Parathyroid adenoma (tissue), 2 donors: ENCODE data around the gene RNF43.

Source experiments
- H2AFZ ChIP-seq: fragments of 300-600 bp; sonication (generic); one replicate; pipeline ENCODE4 v1.7.0; 2017; ENCODE audit warnings: antibody characterized with exemption, mild to moderate bottlenecking
- H3K27ac ChIP-seq: fragments of 300-600 bp; sonication (generic); one replicate; pipeline ENCODE4 v1.7.0; 2017
- H3K27me3 ChIP-seq: fragments of 300-600 bp; sonication (generic); one replicate; pipeline ENCODE4 v1.7.0; 2017; ENCODE audit warnings: low read length; ENCODE audit not compliant: control insufficient read depth, insufficient read depth
- H3K36me3 ChIP-seq: fragments of 300-600 bp; sonication (generic); one replicate; pipeline ENCODE4 v1.7.0; 2017; ENCODE audit warnings: low read length; ENCODE audit not compliant: control insufficient read depth, insufficient read depth
- H3K4me1 ChIP-seq: fragments of 300-600 bp; sonication (generic); one replicate; pipeline ENCODE4 v1.7.0; 2017; ENCODE audit warnings: control low read depth
- H3K4me2 ChIP-seq: fragments of 300-600 bp; sonication (generic); one replicate; pipeline ENCODE4 v1.7.0; 2017; ENCODE audit warnings: low read length
- H3K4me3 ChIP-seq: fragments of 300-600 bp; sonication (generic); one replicate; pipeline ENCODE4 v1.7.0; 2017; ENCODE audit warnings: low read depth, low read length
- H3K79me2 ChIP-seq: fragments of 300-600 bp; sonication (generic); one replicate; pipeline ENCODE4 v1.7.0; 2017; ENCODE audit warnings: control low read depth
- H3K9ac ChIP-seq: fragments of 300-600 bp; sonication (generic); one replicate; pipeline ENCODE4 v1.7.0; 2017; ENCODE audit warnings: mild to moderate bottlenecking
- H3K9me3 ChIP-seq: fragments of 300-600 bp; sonication (generic); one replicate; pipeline ENCODE4 v1.7.0; 2017; ENCODE audit warnings: low read length; ENCODE audit not compliant: control insufficient read depth
- TF ChIP-seq, protein P1 (sequence below): fragments of 300-600 bp; sonication (generic); IDR thresholded peaks from one replicate; pipeline ENCODE4 v1.7.0; 2017; ENCODE audit warnings: antibody characterized with exemption, mild to moderate bottlenecking
- donor health status: primary hyperparathyroidism.

The RNF43 gene

DNA sequence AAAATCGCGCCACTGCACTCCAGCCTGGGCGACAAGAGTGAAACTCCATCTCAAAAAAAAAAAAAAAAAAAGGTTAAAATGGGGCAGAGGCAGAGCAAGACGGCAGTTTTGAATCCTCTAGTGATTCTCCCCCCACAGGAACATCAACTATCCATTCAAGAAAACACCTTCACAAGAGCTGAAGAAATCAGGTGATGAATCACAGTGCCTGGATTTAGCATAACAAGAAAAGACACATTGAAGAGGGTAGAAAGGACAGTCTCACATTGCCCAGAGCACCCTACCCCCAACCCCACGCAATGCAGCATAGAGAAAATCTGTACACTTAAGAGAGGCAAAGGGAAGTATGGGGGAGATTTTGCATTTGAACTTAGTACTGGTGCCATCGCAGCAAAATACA is 28.8 kb upstream of the RNF43 start:
- no peak overlapping the region for H3K4me3 ChIP-seq
- no peaks in the 10 kb centered on the region for H3K4me1 ChIP-seq
- no peak overlapping the region for H3K9ac ChIP-seq
- no peak overlapping the region for H3K4me2 ChIP-seq
- no peaks in the 10 kb centered on the region for H3K9me3 ChIP-seq
- no peaks in the 10 kb centered on the region for H3K36me3 ChIP-seq
- H3K27ac ChIP-seq: no peak overlapping the region
- TF ChIP-seq, protein P1, sequence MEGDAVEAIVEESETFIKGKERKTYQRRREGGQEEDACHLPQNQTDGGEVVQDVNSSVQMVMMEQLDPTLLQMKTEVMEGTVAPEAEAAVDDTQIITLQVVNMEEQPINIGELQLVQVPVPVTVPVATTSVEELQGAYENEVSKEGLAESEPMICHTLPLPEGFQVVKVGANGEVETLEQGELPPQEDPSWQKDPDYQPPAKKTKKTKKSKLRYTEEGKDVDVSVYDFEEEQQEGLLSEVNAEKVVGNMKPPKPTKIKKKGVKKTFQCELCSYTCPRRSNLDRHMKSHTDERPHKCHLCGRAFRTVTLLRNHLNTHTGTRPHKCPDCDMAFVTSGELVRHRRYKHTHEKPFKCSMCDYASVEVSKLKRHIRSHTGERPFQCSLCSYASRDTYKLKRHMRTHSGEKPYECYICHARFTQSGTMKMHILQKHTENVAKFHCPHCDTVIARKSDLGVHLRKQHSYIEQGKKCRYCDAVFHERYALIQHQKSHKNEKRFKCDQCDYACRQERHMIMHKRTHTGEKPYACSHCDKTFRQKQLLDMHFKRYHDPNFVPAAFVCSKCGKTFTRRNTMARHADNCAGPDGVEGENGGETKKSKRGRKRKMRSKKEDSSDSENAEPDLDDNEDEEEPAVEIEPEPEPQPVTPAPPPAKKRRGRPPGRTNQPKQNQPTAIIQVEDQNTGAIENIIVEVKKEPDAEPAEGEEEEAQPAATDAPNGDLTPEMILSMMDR: no peak
- H2AFZ ChIP-seq: no peak overlapping the region
- no peaks in the 10 kb centered on the region for H3K27me3 ChIP-seq
- H3K79me2 ChIP-seq: no peaks in the 10 kb centered on the region

DNA sequence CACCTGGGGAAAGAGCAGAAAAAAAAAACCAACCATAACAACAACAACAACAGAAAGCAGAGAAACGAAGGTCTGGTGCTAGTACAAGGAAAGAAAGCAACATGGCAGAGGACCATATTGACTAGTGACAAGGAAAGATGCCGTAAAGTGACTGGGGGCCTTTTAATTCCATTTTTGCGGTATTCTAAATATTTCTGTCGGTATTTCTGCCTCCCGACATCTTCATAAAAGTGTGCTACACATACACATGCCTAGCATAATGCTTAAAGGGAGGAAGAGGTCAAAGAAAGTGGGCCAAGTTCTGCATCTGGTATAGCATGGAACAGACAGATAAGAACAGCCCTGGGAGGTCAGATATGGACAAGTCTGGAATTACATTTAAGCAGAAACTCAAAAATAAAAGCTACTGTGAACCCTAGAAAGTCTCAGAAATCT is 19.5 kb upstream of the RNF43 start:
- H3K4me1 ChIP-seq: no peaks in the 10 kb centered on the region
- no peak overlapping the region for H3K4me3 ChIP-seq
- H3K27ac ChIP-seq: no peak overlapping the region
- TF ChIP-seq, protein P1: no peak
- H3K9me3 ChIP-seq: no peaks in the 10 kb centered on the region
- H3K36me3 ChIP-seq: no peaks in the 10 kb centered on the region
- no peak overlapping the region for H3K9ac ChIP-seq
- H3K27me3 ChIP-seq: no peaks in the 10 kb centered on the region
- H3K79me2 ChIP-seq: no peaks in the 10 kb centered on the region
- H2AFZ ChIP-seq: no peak overlapping the region
- H3K4me2 ChIP-seq: no peak overlapping the region

DNA sequence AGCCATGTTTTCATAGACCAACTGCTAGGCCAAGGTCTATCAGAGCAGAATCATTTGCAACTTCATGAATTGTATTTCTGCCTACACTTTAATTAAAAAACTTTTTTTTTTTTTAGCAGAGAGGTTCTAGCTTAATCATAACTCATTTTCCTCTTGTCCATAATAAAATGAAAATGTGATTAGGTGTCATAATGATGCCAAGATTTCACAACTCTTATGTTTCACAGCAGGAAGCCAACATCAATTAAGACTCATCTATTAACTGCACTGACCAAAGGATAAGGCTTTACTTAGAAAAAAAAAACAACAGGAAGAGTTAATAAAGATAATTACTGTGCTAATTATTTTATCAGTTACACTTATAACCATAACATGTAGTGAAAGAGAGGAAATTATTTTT is 18.9 kb upstream of the RNF43 start:
- H3K79me2 ChIP-seq: no peaks in the 10 kb centered on the region
- no peak overlapping the region for H3K27ac ChIP-seq
- no peaks in the 10 kb centered on the region for H3K9me3 ChIP-seq
- H3K4me1 ChIP-seq: no peaks in the 10 kb centered on the region
- H3K36me3 ChIP-seq: no peaks in the 10 kb centered on the region
- TF ChIP-seq, protein P1: no peak
- no peak overlapping the region for H3K4me3 ChIP-seq
- H2AFZ ChIP-seq: no peak overlapping the region
- H3K27me3 ChIP-seq: no peaks in the 10 kb centered on the region
- H3K9ac ChIP-seq: no peak overlapping the region
- H3K4me2 ChIP-seq: no peak overlapping the region

DNA sequence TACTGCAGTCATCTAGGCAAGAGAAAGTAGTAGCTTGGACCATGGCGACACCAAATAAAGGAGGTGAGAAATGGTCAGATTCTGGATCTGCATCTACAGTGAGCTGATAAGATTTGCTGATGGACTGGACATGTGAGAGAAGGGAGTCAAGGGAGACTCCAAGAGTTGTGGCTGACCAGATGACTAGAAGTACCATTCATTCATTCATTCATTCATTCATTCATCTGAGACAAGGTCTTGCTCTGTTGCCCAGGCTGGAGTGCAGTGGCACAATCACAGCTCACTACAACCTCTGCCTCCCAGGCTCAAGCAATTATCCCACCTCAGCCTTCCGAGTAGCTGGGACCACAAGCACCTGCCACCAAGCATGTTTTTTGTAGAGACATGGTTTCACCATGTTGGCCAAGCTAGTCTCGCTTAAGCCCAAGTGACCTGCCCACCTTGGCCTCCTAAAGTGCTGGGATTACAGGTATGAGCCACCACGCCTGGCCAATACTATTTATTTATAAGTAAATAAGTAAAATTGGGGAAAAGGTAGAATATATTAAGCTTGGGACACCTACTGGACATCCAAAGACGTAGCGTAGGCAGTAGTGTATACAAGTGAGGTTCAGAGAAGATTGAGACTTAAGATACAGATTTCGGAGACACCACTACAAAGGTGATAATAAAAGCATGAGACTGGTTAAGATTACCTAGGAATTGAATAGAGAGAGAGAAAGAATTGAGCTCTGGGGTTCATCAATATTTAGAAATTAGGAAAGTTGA is 15.7 kb upstream of the RNF43 start:
- H3K9me3 ChIP-seq: no peaks in the 10 kb centered on the region
- H3K27me3 ChIP-seq: no peaks in the 10 kb centered on the region
- H3K79me2 ChIP-seq: no peaks in the 10 kb centered on the region
- H3K4me2 ChIP-seq: no peak overlapping the region
- H2AFZ ChIP-seq: no peak overlapping the region
- no peak overlapping the region for H3K27ac ChIP-seq
- H3K4me1 ChIP-seq: no peaks in the 10 kb centered on the region
- H3K36me3 ChIP-seq: no peaks in the 10 kb centered on the region
- TF ChIP-seq, protein P1: no peak
- no peak overlapping the region for H3K9ac ChIP-seq
- no peak overlapping the region for H3K4me3 ChIP-seq

DNA sequence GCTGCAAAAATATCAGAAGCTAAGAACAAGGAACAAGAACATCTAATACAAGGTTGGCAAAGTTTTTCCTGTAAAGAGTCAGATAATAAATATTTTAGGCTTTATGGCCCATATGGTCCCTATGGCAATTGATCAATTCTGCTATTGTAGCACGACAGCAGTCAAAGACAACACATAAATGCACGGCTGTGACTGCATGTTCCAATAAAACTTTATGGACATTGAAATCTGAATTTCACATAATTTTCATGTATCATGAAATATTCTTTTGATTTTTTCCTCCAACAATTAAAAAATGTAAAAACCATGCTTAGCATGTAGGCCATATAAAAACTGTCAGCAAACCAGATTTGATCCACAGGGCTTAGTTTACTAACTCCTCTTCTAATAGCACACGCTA is 10.5 kb upstream of the RNF43 start:
- H3K9ac ChIP-seq: no peak overlapping the region
- no peaks in the 10 kb centered on the region for H3K36me3 ChIP-seq
- no peak overlapping the region for H3K4me2 ChIP-seq
- TF ChIP-seq, protein P1: no peak
- H3K9me3 ChIP-seq: no peaks in the 10 kb centered on the region
- H3K27me3 ChIP-seq: no peaks in the 10 kb centered on the region
- H3K79me2 ChIP-seq: no peaks in the 10 kb centered on the region
- no peaks in the 10 kb centered on the region for H3K4me1 ChIP-seq
- no peak overlapping the region for H2AFZ ChIP-seq
- H3K27ac ChIP-seq: no peak overlapping the region
- no peak overlapping the region for H3K4me3 ChIP-seq
